Hematopoietic multipotent progenitor cell treated with erythropoietin and hydrocortisone succinate and interleukin-3 and kit ligand, for 6 days (in vitro differentiated cells): ENCODE results near the gene LPP.
"Not testable (repeated sequence)": the region's sequence is repeated elsewhere in the genome, so short reads cannot be mapped to it uniquely, and the experiment has no call there.

Experiments used
- DNase-seq: peaks from one replicate; pipeline ENCODE4 v3.0.0-alpha.2; 2015

LPP gene, protein sequence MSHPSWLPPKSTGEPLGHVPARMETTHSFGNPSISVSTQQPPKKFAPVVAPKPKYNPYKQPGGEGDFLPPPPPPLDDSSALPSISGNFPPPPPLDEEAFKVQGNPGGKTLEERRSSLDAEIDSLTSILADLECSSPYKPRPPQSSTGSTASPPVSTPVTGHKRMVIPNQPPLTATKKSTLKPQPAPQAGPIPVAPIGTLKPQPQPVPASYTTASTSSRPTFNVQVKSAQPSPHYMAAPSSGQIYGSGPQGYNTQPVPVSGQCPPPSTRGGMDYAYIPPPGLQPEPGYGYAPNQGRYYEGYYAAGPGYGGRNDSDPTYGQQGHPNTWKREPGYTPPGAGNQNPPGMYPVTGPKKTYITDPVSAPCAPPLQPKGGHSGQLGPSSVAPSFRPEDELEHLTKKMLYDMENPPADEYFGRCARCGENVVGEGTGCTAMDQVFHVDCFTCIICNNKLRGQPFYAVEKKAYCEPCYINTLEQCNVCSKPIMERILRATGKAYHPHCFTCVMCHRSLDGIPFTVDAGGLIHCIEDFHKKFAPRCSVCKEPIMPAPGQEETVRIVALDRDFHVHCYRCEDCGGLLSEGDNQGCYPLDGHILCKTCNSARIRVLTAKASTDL

GRCh38 chr3:188154014-188154808, at the start of gene LPP:
Gene LPP (plus strand): TSS chr3:188154157. CDS start chr3:188406121, 251,964 bp downstream.
- DNase-seq: peak; percentile 72

DNA sequence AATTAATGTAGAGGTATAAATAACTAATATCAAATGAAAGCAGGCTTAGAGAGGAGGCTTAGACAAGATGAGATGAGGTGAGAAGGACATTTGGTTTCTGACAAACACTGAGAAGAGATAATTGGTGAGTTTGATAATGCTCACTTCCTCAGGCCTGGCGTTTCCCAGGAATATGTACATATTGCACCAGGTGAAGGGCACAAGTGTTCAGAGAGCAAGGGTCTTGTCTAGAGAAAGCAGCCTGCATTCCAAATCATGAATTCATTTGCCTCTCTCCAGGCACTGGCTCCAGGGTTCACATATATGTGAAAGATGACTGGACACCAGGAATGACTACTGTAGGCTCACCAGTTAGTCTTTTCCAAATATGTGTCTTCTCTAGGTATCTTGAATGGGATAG, 48.0 kb upstream of the LPP start:
- no peak for DNase-seq

- DNase-seq: no peak
These were observed 47.5 kb upstream of the LPP start for GRCh38 chr3:188106454-188106853.

- no peak for DNase-seq
These were observed 46.8 kb upstream of the LPP start for GRCh38 chr3:188106887-188107830.

GRCh38 chr3:188108703-188109412, 45.1 kb upstream of the LPP start:
- DNase-seq: no peak

DNA sequence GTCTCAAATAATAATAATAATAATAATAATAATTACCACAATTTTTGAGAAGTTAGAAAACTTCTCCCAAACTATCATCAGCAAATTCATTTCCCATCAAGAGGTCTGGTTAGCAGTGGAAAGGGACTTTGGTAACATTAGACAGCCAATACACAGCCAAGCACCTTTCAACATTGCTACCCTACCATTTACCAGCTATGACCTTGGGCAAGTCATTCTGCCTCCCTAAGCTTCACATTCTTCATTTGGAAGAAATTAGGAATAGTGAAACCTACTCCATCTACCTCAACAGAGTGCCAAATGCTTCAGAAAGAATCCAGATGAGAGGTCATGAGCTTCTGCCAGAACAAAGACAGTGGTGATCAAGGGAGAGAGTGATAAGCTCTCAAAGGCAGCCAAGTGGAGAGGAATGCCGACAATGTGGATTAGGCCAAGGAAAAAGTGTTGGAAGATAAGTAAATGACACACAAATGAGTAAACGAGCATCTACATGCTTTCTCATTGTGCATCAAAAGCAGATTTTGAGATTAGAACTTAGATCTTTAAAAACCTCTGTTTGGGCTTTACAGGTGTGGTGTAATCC, 42.9 kb upstream of the LPP start:
- DNase-seq: no peak

GRCh38 chr3:188113756-188114155, 40.2 kb upstream of the LPP start:
- no peak for DNase-seq

DNA sequence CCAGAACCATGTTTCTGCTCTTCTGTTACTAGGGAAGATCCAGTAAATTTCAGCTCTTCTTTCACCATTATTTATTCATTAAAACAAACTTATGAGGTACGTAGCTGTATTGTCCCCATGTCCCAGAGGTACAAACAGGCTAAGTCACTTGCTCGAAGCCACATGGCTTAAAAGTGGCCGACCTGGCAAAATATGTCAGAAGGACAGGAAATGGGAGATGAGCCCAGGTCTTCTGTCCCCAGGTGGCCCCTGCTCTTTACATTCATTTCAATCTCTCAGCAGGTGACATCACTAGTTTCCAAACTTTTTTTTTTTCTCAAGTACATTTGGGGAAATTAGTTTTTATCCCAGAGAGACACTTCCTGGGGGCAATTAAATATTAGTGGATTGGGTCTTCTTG, 34.1 kb upstream of the LPP start:
- no peak for DNase-seq

- no peak for DNase-seq
These were observed 31.3 kb upstream of the LPP start for GRCh38 chr3:188122571-188123169.

GRCh38 chr3:188123170-188123905, 30.6 kb upstream of the LPP start:
- peak; percentile 40 for DNase-seq

GRCh38 chr3:188124184-188124583, 29.8 kb upstream of the LPP start:
- no peak for DNase-seq

GRCh38 chr3:188125076-188125475, 28.9 kb upstream of the LPP start:
- no peak for DNase-seq

- no peak for DNase-seq
These were observed 27.7 kb upstream of the LPP start for GRCh38 chr3:188126276-188126675.

- no peak for DNase-seq
These were observed 27.0 kb upstream of the LPP start for GRCh38 chr3:188126934-188127333.

DNA sequence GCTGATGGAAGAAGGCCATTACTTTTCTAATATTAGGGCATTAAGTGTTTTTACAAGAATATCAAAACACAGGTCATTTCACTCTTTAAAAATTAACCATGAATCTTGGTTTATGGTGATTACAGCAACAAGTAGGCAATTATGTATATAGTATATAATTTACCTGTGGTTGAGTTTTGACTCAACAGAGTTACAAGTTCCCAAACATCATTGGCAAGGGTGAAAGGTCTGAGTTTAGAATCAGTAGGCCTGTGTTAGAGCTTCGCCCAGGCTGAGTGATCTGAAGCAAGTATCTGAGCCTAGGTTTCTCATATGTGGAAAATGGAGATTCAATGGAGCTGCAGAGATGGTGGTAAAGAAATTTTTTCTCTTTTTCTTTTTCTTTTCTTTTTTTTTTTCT, 25.1 kb upstream of the LPP start:
- no peak for DNase-seq

- not testable (repeated sequence) for DNase-seq
These were observed 22.9 kb upstream of the LPP start for GRCh38 chr3:188131023-188131422.

GRCh38 chr3:188133219-188133618, 20.7 kb upstream of the LPP start:
- DNase-seq: no peak

- no peak for DNase-seq
These were observed 20.3 kb upstream of the LPP start for GRCh38 chr3:188133646-188134045.

DNA sequence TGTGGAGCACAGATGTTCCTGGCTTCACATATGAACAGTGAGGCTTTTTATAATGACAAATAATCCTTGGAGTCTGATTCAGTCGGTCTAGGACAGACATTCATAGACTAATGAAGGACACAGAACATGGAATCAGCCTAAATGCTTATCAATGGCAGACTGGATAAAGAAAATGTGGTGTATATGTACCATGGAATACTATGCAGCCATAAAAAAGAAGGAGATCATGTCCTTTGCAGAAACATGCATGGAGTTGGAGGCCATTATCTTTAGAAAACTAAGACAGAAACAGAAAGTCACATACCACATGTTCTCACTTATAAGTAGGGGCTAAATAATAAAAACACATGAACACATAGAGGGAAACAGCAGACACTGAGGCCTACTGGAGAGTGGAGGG, 19.9 kb upstream of the LPP start:
- no peak for DNase-seq

GRCh38 chr3:188134856-188135255, 19.1 kb upstream of the LPP start:
- no peak for DNase-seq
